GM13977 (cell line): ENCODE results near the gene KRTAP13-4.
A peak's percentile ranks its signal among the peaks of the same experiment; 100 is the strongest.

Experiments used
- DNase-seq: peaks from one replicate; pipeline ENCODE4 v3.0.0; 2012; ENCODE audit warnings: low spot score
- in situ Hi-C: fragments of 300-500 bp; cut with MboI; formaldehyde crosslinking; loops from one replicate; pipeline ENCODE4 v1.12.0; 2022; ENCODE audit warnings: low sequenced_read_pairs, low pct_unique_long_range_greater_than_20kb, mixed read lengths, inconsistent platforms; ENCODE audit not compliant: unreplicated experiment
- TF ChIP-seq, protein P1 (sequence below): IDR thresholded peaks from 2 replicates; pipeline ENCODE4 v1.5.1; 2012; ENCODE audit warnings: mild to moderate bottlenecking, control low read depth; ENCODE audit not compliant: insufficient read depth; ENCODE audit errors: extremely low read depth, missing control alignments

The KRTAP13-4 gene, protein sequence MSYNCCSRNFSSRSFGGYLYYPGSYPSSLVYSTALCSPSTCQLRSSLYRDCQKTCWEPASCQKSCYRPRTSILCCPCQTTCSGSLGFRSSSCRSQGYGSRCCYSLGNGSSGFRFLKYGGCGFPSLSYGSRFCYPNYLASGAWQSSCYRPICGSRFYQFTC

DNA sequence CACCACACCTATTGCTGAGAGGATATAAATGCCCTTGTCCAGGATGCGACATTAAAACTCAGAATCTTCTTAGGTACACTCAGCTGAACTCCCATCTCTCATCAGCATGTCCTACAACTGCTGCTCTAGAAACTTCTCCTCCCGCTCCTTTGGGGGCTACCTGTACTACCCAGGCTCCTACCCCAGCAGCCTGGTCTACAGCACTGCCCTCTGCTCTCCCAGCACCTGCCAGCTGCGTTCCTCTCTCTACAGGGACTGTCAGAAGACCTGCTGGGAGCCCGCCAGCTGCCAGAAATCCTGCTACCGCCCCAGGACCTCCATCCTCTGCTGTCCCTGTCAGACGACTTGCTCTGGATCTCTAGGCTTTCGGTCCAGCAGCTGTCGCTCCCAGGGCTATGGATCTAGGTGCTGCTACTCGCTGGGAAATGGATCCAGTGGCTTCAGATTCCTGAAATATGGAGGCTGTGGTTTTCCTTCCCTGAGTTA, at the start of gene KRTAP13-4:
TSS of gene KRTAP13-4 (plus strand) at position 51 of the 486 bp plus-strand sequence. CDS start at position 107, 56 bp downstream.
- in situ Hi-C loops = no loop called here
- TF ChIP-seq, protein P1, sequence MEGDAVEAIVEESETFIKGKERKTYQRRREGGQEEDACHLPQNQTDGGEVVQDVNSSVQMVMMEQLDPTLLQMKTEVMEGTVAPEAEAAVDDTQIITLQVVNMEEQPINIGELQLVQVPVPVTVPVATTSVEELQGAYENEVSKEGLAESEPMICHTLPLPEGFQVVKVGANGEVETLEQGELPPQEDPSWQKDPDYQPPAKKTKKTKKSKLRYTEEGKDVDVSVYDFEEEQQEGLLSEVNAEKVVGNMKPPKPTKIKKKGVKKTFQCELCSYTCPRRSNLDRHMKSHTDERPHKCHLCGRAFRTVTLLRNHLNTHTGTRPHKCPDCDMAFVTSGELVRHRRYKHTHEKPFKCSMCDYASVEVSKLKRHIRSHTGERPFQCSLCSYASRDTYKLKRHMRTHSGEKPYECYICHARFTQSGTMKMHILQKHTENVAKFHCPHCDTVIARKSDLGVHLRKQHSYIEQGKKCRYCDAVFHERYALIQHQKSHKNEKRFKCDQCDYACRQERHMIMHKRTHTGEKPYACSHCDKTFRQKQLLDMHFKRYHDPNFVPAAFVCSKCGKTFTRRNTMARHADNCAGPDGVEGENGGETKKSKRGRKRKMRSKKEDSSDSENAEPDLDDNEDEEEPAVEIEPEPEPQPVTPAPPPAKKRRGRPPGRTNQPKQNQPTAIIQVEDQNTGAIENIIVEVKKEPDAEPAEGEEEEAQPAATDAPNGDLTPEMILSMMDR = no peak
- DNase-seq = no peak

DNA sequence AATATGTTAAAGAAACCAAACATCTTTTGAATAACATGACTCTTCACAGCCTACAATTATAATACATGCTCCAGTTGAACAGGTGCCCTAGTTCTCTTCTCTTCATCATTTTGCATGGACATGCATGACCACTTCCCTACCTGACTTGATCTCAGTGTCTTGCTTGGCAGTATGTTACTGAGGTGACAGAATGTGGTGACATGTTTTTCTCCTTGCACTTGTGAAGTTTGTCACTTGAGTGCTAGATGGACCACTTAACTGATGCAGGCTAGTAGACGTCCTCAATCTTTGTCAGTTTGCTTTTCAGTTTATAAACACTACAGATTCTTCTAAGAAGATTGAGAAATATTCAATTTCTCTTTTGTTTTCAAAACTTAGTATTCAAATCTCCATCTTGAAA, 47.8 kb upstream of the KRTAP13-4 start:
- DNase-seq = no peak
- TF ChIP-seq, protein P1 = no peak
- in situ Hi-C loops = no loop called here

DNA sequence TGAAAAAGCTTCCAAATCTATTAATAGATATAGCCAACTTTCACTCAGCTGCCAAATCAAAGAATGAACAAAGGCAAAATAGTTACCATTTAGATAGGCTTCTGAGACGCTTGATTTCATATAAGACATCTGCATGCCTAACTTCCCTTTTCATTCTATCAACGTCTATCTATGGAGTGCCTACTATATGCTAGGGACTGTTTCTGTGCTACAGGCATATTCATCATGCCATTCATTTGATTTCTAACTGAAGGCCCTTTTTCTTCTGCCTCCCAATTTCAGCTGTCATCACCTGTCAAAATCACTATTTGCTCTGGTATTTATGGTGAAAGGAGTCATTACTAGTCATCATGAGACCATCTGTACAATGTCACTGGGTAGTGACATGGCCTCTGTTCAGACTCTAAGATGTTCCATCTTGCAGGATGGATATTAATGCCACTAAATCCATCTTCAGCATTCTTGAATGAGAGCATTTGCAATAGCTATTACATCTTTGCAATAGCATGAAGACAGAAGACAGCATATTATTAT, 38.5 kb upstream of the KRTAP13-4 start:
- TF ChIP-seq, protein P1 = no peak
- in situ Hi-C loops = no loop called here
- DNase-seq = no peak

DNA sequence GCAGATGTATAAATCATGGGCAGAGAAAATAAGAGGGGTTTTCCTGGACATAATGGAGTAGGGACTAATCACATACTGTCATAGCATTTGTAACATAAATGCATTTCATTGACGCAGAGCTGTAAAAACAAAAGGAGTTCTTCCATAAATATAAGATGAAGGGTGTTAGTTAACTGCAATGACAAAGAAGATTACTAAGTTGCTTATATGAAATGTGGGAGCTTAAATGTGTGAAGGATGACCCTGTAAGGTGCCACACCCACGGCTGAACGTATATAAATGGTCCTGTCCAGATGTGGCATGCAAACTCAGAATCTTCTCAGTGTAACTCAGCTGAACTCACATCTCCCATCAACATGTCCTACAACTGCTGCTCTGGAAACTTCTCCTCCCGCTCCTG, 34.3 kb upstream of the KRTAP13-4 start, which contains the start of gene KRTAP13-1:
TSS of gene KRTAP13-1 (plus strand) at position 301 of the 400 bp plus-strand sequence. CDS start at position 357, 56 bp downstream.
- TF ChIP-seq, protein P1 = no peak
- DNase-seq = no peak
- in situ Hi-C loops = no loop called here

DNA sequence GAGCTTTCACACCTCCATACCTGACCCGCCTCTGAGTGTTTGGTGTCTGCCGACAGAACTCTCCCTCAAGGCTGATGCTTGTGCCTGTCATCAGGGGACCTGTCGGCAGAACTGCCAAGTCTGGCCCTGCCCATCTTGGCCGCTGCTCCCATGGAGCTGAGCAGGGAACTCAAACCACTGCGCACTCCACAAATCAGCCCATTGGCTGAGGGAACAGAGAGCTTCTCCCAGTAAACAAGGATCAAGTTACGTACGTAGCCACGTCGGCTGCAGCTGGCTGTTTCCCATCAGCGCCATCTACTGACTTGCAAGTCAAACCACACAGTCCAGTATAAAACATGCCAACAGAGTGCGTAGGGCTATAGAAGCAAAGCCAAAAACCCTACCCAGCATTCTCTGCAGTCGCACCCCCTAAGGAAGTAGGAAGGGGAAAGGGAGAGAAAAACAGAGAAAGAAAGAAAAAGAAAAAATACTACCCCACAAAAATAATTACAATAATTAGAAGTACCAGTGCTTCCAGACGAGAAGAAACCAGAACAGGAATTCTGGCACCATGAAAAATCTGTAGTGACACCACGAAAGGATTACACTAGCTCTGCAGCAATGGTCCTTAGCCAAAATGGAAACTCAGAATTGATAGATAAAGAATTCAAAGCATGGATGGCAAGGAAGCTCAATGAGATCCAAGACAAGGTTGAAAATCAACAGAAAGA, 21.1 kb upstream of the KRTAP13-4 start:
- in situ Hi-C loops = no loop called here
- DNase-seq = no peak

DNA sequence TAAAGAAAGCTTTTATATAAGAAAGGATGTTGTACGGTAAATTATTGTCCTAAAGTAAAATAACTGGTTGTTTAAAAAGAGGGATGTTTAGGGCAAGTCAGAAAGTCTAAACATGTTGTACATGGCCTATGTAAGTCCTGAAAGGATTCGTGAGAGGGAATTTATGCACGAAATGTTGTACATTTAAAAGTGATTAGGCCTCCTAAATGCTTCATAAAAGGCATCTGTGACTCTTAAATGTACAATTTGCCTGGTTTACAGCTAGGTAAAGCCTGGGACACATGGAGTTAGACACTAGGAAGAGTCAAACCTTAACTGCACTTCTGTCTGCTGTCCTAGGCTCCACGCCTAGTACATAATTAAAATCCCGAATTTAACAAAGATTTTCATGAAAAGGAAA, 14.0 kb upstream of the KRTAP13-4 start:
- TF ChIP-seq, protein P1 = no peak
- in situ Hi-C loops = no loop called here
- no peak for DNase-seq

More for the DNA sequence above, 21.1 kb upstream of the KRTAP13-4 start:
- TF ChIP-seq, protein P1 = peak; percentile 35
